AG10803 (cell line): ENCODE measurements around the gene PTPRO.

Source experiments
- DNase-seq: peaks from one replicate; pipeline ENCODE4 v3.0.0; 2010; ENCODE audit warnings: low read depth
- H3K4me3 ChIP-seq: 2 replicates; pipeline ENCODE4 v1.5.1; 2011; ENCODE audit warnings: mild to moderate bottlenecking, low read length, control low read depth
- CTCF ChIP-seq: conservative IDR thresholded peaks from 2 replicates; pipeline ENCODE4 v1.5.1; 2011; ENCODE audit warnings: mild to moderate bottlenecking, low read length, control low read depth, inconsistent platforms

PTPRO gene

GRCh38 chr12:15600223-15600935, 278.1 kb downstream of the PTPRO start:
- no peak for TF ChIP-seq CTCF
- no peak for DNase-seq
- no peak overlapping the region for H3K4me3 ChIP-seq

GRCh38 chr12:15601210-15601800, 279.0 kb downstream of the PTPRO start:
- TF ChIP-seq CTCF = no peak
- no peak overlapping the region for H3K4me3 ChIP-seq
- peak; percentile 68 for DNase-seq

GRCh38 chr12:15602051-15602672, 279.9 kb downstream of the PTPRO start:
- no peak for TF ChIP-seq CTCF
- no peak overlapping the region for H3K4me3 ChIP-seq
- DNase-seq = no peak

- DNase-seq = no peak
- H3K4me3 ChIP-seq = no peak overlapping the region
- TF ChIP-seq CTCF = no peak
Measured at GRCh38 chr12:15603474-15604085, 281.3 kb downstream of the PTPRO start.

- TF ChIP-seq CTCF = no peak
- DNase-seq = no peak
- no peak overlapping the region for H3K4me3 ChIP-seq
Measured at GRCh38 chr12:15605881-15606590, 283.7 kb downstream of the PTPRO start.

- TF ChIP-seq CTCF = no peak
- no peak overlapping the region for H3K4me3 ChIP-seq
Measured at GRCh38 chr12:15608406-15608805, 286.1 kb downstream of the PTPRO start.

More at GRCh38 chr12:15608406-15608805, 286.1 kb downstream of the PTPRO start:
- no peak for DNase-seq
